ENCODE measurements around the gene SINHCAF. TPM values are rescaled to one million over a fixed set of nuclear protein-coding genes. Genes with fewer than 3 reads are reported as not detected.

Gene SINHCAF
- polyA plus RNA-seq, 1 donor from 2014 or later: 80.5 TPM

GRCh38 chr12:31371256-31371620 is 45.3 kb upstream of the SINHCAF start:
- H3K4me2 ChIP-seq (ENCODE audit: low read length): no peak overlapping the region
- H4K20me1 ChIP-seq (ENCODE audit: insufficient read depth): no peaks in the 10 kb centered on the region
- no peaks in the 10 kb centered on the region for H3K36me3 ChIP-seq (ENCODE audit: insufficient read depth, low read length)
- no peak for TF ChIP-seq RAD21 (conservative IDR thresholded peaks at IDR 0.05)
- TF ChIP-seq EP300 (conservative IDR thresholded peaks at IDR 0.05; ENCODE audit: poor library complexity, severe bottlenecking): no peak
- no peak for TF ChIP-seq TAF1 (IDR thresholded peaks at IDR 0.05; ENCODE audit: low read depth)
- TF ChIP-seq REST (IDR thresholded peaks at IDR 0.05; ENCODE audit: borderline replicate concordance): no peak
- TF ChIP-seq EZH2 (IDR thresholded peaks at IDR 0.05; ENCODE audit: borderline replicate concordance, insufficient read depth, low read length, poor library complexity, severe bottlenecking): no peak
- TF ChIP-seq POLR2AphosphoS5 (IDR thresholded peaks at IDR 0.05): no peak
- TF ChIP-seq SMC3 (conservative IDR thresholded peaks at IDR 0.05; ENCODE audit: poor library complexity): no peak
- no peak for TF ChIP-seq CTCF (IDR thresholded peaks at IDR 0.05; ENCODE audit: poor library complexity, severe bottlenecking)
- TF ChIP-seq MXI1 (conservative IDR thresholded peaks at IDR 0.05; ENCODE audit: poor library complexity, severe bottlenecking): no peak
- H3K27ac ChIP-seq (ENCODE audit: low read length): no peak overlapping the region
- H3K27me3 ChIP-seq (ENCODE audit: insufficient read depth, low read depth, low read length): no peaks in the 10 kb centered on the region
- no peaks in the 10 kb centered on the region for H3F3A ChIP-seq (ENCODE audit: insufficient read depth, low read length, poor library complexity, severe bottlenecking)
- no peak overlapping the region for H3K9ac ChIP-seq (ENCODE audit: low read length)
- no peak overlapping the region for H2AFZ ChIP-seq (ENCODE audit: low read depth, low read length)
- no peaks in the 10 kb centered on the region for H3K9me2 ChIP-seq (ENCODE audit: insufficient read depth, low read length)
- no peaks in the 10 kb centered on the region for H3K79me2 ChIP-seq (replicated peaks; ENCODE audit: insufficient read depth, low read length)
- H3K9me3 ChIP-seq (ENCODE audit: low read length): no peaks in the 10 kb centered on the region
- no peak overlapping the region for H3K4me3 ChIP-seq (ENCODE audit: low read length)

GRCh38 chr12:31370531-31371255 is 44.7 kb upstream of the SINHCAF start:
- H3K4me2 ChIP-seq (ENCODE audit: low read length): no peak overlapping the region
- H3K27ac ChIP-seq (ENCODE audit: low read length): no peak overlapping the region

More at GRCh38 chr12:31370531-31371255, 44.7 kb upstream of the SINHCAF start:
- Histone ChIP-seq H3K79me2 (replicated peaks; ENCODE audit: insufficient read depth, low read length) (no peaks in the 10 kb centered on the region), H3K27me3 (ENCODE audit: insufficient read depth, low read depth, low read length) (no peaks in the 10 kb centered on the region), H3K9me2 (ENCODE audit: insufficient read depth, low read length) (no peaks in the 10 kb centered on the region), H3K9me3 (ENCODE audit: low read length) (no peaks in the 10 kb centered on the region), H3K4me3 (ENCODE audit: low read length) (no peak overlapping the region), H2AFZ (ENCODE audit: low read depth, low read length) (no peak overlapping the region), H3F3A (ENCODE audit: insufficient read depth, low read length, poor library complexity, severe bottlenecking) (no peaks in the 10 kb centered on the region), H3K9ac (ENCODE audit: low read length) (no peak overlapping the region), H3K36me3 (ENCODE audit: insufficient read depth, low read length) (no peaks in the 10 kb centered on the region), H4K20me1 (ENCODE audit: insufficient read depth) (no peaks in the 10 kb centered on the region)
- TF ChIP-seq TAF1 (IDR thresholded peaks at IDR 0.05; ENCODE audit: low read depth) (no peak), REST (IDR thresholded peaks at IDR 0.05; ENCODE audit: borderline replicate concordance) (no peak), EP300 (conservative IDR thresholded peaks at IDR 0.05; ENCODE audit: poor library complexity, severe bottlenecking) (no peak), CTCF (IDR thresholded peaks at IDR 0.05; ENCODE audit: poor library complexity, severe bottlenecking) (no peak), SMC3 (conservative IDR thresholded peaks at IDR 0.05; ENCODE audit: poor library complexity) (no peak), POLR2AphosphoS5 (IDR thresholded peaks at IDR 0.05) (no peak), MXI1 (conservative IDR thresholded peaks at IDR 0.05; ENCODE audit: poor library complexity, severe bottlenecking) (no peak), RAD21 (conservative IDR thresholded peaks at IDR 0.05) (no peak), EZH2 (IDR thresholded peaks at IDR 0.05; ENCODE audit: borderline replicate concordance, insufficient read depth, low read length, poor library complexity, severe bottlenecking) (no peak)

Data from neural cell (in vitro differentiated cells).